ENCODE data around the gene NOXA1.
"Not testable (repeated sequence)": the region's sequence is repeated elsewhere in the genome, so short reads cannot be mapped to it uniquely, and the experiment has no call there.

Gene NOXA1

GRCh38 chr9:137406085-137406760, 17.0 kb upstream of the NOXA1 start:
- DNase-seq, result no peak

GRCh38 chr9:137406876-137407589, 16.2 kb upstream of the NOXA1 start:
- DNase-seq, result no peak

GRCh38 chr9:137407590-137408300, 15.4 kb upstream of the NOXA1 start:
- DNase-seq, result no peak

- no peak for DNase-seq
Measured at GRCh38 chr9:137408651-137409405, 14.4 kb upstream of the NOXA1 start.

- no peak for DNase-seq
Measured at GRCh38 chr9:137409515-137409914, 13.7 kb upstream of the NOXA1 start.

GRCh38 chr9:137410236-137410890, 12.8 kb upstream of the NOXA1 start:
- DNase-seq, result not testable (repeated sequence)

- DNase-seq, result no peak
Measured at GRCh38 chr9:137410891-137411249, 12.3 kb upstream of the NOXA1 start.

GRCh38 chr9:137411260-137411644, 11.9 kb upstream of the NOXA1 start:
- DNase-seq, result no peak

- no peak for DNase-seq
Measured at GRCh38 chr9:137411645-137412380, 11.4 kb upstream of the NOXA1 start.

- no peak for DNase-seq
Measured at GRCh38 chr9:137412431-137412830, 10.8 kb upstream of the NOXA1 start.

- DNase-seq, result no peak
Measured at GRCh38 chr9:137415451-137415850, 7.7 kb upstream of the NOXA1 start.

- no peak for DNase-seq
Measured at GRCh38 chr9:137416006-137416562, 7.1 kb upstream of the NOXA1 start.

- no peak for DNase-seq
Measured at GRCh38 chr9:137416563-137417151, 6.5 kb upstream of the NOXA1 start.

- DNase-seq, result no peak
Measured at GRCh38 chr9:137417161-137418021, 5.8 kb upstream of the NOXA1 start.

- DNase-seq, result no peak
Measured at GRCh38 chr9:137421838-137422603, 1.2 kb upstream of the NOXA1 start.

- no peak for DNase-seq
Measured at GRCh38 chr9:137423514-137424291, 510 bp downstream of the NOXA1 start.

- no peak for DNase-seq
Measured at GRCh38 chr9:137426018-137426681, 3.0 kb downstream of the NOXA1 start.
